ENCODE results near the gene SLC34A3. TPM values are rescaled to one million over a fixed set of nuclear protein-coding genes. Genes with fewer than 3 reads are reported as not detected.
A peak's percentile ranks its signal among the peaks of the same experiment; 100 is the strongest.

Gene SLC34A3
- total and polyA plus RNA-seq, 2 of the 8 experiments (the other 6 are each of a cell fraction or from before 2014, with no cell fraction given): 0.08 TPM; not detected in 1

DNA sequence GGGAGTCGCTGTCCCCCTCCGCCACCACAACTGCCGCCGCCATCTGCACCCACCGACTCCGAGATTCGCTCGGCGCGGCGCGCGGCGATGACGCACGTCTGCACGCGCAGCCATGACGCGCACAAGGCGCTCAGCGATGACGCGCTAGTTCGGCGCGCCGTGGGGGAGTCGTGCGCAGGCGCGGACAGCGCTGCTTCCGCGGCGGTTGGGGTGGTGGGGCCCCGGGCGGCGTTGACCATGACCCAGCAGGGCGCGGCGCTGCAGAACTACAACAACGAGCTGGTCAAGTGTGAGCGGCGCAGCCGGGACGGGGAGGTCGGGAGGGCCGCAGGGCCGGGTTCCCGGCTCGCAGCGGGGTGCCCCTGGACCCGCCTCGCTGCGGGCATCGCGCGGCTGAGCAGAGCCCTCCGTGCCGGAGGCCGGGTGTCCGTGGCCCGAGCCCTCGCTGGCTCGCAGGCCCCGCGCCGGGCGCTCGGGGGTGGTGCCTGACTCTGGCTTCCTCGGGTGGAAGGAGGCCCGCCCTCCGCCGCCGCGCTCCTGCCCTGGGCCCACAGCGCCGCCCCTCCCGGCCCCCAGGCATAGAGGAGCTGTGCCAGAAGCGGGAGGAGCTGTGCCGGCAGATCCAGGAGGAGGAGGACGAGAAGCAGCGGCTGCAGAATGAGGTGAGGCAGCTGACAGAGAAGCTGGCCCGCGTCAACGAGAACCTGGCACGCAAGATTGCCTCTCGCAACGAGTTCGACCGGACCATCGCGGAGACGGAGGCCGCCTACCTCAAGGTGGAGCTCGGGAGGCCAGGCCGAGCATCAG is 42.0 kb upstream of the SLC34A3 start, which contains the start of the genes ANAPC2 and SSNA1 (continued):
- TF ChIP-seq, protein P1, sequence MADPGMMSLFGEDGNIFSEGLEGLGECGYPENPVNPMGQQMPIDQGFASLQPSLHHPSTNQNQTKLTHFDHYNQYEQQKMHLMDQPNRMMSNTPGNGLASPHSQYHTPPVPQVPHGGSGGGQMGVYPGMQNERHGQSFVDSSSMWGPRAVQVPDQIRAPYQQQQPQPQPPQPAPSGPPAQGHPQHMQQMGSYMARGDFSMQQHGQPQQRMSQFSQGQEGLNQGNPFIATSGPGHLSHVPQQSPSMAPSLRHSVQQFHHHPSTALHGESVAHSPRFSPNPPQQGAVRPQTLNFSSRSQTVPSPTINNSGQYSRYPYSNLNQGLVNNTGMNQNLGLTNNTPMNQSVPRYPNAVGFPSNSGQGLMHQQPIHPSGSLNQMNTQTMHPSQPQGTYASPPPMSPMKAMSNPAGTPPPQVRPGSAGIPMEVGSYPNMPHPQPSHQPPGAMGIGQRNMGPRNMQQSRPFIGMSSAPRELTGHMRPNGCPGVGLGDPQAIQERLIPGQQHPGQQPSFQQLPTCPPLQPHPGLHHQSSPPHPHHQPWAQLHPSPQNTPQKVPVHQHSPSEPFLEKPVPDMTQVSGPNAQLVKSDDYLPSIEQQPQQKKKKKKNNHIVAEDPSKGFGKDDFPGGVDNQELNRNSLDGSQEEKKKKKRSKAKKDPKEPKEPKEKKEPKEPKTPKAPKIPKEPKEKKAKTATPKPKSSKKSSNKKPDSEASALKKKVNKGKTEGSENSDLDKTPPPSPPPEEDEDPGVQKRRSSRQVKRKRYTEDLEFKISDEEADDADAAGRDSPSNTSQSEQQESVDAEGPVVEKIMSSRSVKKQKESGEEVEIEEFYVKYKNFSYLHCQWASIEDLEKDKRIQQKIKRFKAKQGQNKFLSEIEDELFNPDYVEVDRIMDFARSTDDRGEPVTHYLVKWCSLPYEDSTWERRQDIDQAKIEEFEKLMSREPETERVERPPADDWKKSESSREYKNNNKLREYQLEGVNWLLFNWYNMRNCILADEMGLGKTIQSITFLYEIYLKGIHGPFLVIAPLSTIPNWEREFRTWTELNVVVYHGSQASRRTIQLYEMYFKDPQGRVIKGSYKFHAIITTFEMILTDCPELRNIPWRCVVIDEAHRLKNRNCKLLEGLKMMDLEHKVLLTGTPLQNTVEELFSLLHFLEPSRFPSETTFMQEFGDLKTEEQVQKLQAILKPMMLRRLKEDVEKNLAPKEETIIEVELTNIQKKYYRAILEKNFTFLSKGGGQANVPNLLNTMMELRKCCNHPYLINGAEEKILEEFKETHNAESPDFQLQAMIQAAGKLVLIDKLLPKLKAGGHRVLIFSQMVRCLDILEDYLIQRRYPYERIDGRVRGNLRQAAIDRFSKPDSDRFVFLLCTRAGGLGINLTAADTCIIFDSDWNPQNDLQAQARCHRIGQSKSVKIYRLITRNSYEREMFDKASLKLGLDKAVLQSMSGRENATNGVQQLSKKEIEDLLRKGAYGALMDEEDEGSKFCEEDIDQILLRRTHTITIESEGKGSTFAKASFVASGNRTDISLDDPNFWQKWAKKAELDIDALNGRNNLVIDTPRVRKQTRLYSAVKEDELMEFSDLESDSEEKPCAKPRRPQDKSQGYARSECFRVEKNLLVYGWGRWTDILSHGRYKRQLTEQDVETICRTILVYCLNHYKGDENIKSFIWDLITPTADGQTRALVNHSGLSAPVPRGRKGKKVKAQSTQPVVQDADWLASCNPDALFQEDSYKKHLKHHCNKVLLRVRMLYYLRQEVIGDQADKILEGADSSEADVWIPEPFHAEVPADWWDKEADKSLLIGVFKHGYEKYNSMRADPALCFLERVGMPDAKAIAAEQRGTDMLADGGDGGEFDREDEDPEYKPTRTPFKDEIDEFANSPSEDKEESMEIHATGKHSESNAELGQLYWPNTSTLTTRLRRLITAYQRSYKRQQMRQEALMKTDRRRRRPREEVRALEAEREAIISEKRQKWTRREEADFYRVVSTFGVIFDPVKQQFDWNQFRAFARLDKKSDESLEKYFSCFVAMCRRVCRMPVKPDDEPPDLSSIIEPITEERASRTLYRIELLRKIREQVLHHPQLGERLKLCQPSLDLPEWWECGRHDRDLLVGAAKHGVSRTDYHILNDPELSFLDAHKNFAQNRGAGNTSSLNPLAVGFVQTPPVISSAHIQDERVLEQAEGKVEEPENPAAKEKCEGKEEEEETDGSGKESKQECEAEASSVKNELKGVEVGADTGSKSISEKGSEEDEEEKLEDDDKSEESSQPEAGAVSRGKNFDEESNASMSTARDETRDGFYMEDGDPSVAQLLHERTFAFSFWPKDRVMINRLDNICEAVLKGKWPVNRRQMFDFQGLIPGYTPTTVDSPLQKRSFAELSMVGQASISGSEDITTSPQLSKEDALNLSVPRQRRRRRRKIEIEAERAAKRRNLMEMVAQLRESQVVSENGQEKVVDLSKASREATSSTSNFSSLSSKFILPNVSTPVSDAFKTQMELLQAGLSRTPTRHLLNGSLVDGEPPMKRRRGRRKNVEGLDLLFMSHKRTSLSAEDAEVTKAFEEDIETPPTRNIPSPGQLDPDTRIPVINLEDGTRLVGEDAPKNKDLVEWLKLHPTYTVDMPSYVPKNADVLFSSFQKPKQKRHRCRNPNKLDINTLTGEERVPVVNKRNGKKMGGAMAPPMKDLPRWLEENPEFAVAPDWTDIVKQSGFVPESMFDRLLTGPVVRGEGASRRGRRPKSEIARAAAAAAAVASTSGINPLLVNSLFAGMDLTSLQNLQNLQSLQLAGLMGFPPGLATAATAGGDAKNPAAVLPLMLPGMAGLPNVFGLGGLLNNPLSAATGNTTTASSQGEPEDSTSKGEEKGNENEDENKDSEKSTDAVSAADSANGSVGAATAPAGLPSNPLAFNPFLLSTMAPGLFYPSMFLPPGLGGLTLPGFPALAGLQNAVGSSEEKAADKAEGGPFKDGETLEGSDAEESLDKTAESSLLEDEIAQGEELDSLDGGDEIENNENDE (IDR thresholded peaks at IDR 0.05; ENCODE audit: insufficient replicate concordance, low read length): no peak
- TF ChIP-seq JUN (IDR thresholded peaks at IDR 0.05; ENCODE audit: low read depth, low read length) (no peak), BCL11A (IDR thresholded peaks at IDR 0.05; ENCODE audit: low read depth in 2 of 2, low read length in 2 of 2) (no peak), CBX5 (IDR thresholded peaks at IDR 0.05; ENCODE audit: low read depth, low read length) (no peak), KDM1A (IDR thresholded peaks at IDR 0.05; ENCODE audit: borderline replicate concordance, low read length) (no peak), RBBP5 (IDR thresholded peaks at IDR 0.05; ENCODE audit: borderline replicate concordance, low read depth, low read length) (peak; percentile 71; the same call in 1 of the 2 replicates), SRF (IDR thresholded peaks at IDR 0.05; ENCODE audit: low read depth, low read length) (peak; percentile 98)
- TF ChIP-seq, protein P2, sequence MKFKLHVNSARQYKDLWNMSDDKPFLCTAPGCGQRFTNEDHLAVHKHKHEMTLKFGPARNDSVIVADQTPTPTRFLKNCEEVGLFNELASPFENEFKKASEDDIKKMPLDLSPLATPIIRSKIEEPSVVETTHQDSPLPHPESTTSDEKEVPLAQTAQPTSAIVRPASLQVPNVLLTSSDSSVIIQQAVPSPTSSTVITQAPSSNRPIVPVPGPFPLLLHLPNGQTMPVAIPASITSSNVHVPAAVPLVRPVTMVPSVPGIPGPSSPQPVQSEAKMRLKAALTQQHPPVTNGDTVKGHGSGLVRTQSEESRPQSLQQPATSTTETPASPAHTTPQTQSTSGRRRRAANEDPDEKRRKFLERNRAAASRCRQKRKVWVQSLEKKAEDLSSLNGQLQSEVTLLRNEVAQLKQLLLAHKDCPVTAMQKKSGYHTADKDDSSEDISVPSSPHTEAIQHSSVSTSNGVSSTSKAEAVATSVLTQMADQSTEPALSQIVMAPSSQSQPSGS (IDR thresholded peaks at IDR 0.05; ENCODE audit: low read length): no peak

Measured in H1 (cell line).